HEK293T (cell line): Measurements from ENCODE around the gene FGGY.

ENCODE experiments used
- CTCF ChIA-PET: fragments of 350-600 bp; formaldehyde crosslinking; extraction: SDS; loops from one replicate; lab custom pipeline; 2021; ENCODE audit warnings: antibody characterized with exemption, inconsistent platforms; lab: Yijun Ruan, JAX
- POLR2A ChIA-PET: fragments of 350-600 bp; formaldehyde crosslinking; extraction: SDS; loops from one replicate; lab custom pipeline; 2020; ENCODE audit warnings: antibody characterized with exemption, inconsistent platforms; lab: Yijun Ruan, JAX
- DNase-seq: peaks from one replicate; pipeline ENCODE4 v3.0.0; 2012; ENCODE audit warnings: mixed read lengths; ENCODE audit errors: extremely low spot score
- ARNT ChIP-seq: fragments of 450-650 bp; IDR thresholded peaks from 2 replicates; pipeline ENCODE4 v1.6.1; 2017; ENCODE audit warnings: mild to moderate bottlenecking
- BHLHE40 ChIP-seq: fragments of 450-650 bp; IDR thresholded peaks from 2 replicates; pipeline ENCODE4 v1.6.1; 2016; ENCODE audit warnings: mild to moderate bottlenecking, moderate library complexity, borderline replicate concordance
- CTBP1 ChIP-seq: fragments of 450-650 bp; IDR thresholded peaks from 2 replicates; pipeline ENCODE4 v1.6.1; 2016; ENCODE audit warnings: borderline replicate concordance
- ELF4 ChIP-seq: fragments of 450-650 bp; IDR thresholded peaks from 2 replicates; pipeline ENCODE4 v1.6.1; 2017; ENCODE audit warnings: antibody characterized with exemption
- FOXA1 ChIP-seq: fragments of 450-650 bp; IDR thresholded peaks from 2 replicates; pipeline ENCODE4 v1.6.1; 2016; ENCODE audit warnings: mild to moderate bottlenecking
- FOXK2 ChIP-seq: fragments of 450-650 bp; IDR thresholded peaks from 2 replicates; pipeline ENCODE4 v1.6.1; 2016; ENCODE audit warnings: mild to moderate bottlenecking
- FOXM1 ChIP-seq: fragments of 450-650 bp; IDR thresholded peaks from 2 replicates; pipeline ENCODE4 v1.6.1; 2017; ENCODE audit warnings: mild to moderate bottlenecking, borderline replicate concordance
- HDGF ChIP-seq: fragments of 450-650 bp; IDR thresholded peaks from 2 replicates; pipeline ENCODE4 v1.6.1; 2017; ENCODE audit warnings: antibody characterized with exemption, borderline replicate concordance
- L3MBTL2 ChIP-seq: fragments of 450-650 bp; conservative IDR thresholded peaks from 2 replicates; pipeline ENCODE4 v1.6.1; 2016; ENCODE audit warnings: mild to moderate bottlenecking
- LEF1 ChIP-seq: fragments of 450-650 bp; IDR thresholded peaks from 2 replicates; pipeline ENCODE4 v1.6.1; 2017; ENCODE audit warnings: mild to moderate bottlenecking, borderline replicate concordance
- NFRKB ChIP-seq: fragments of 450-650 bp; IDR thresholded peaks from 2 replicates; pipeline ENCODE4 v1.6.1; 2016; ENCODE audit warnings: mild to moderate bottlenecking, moderate library complexity
- PKNOX1 ChIP-seq: fragments of 450-650 bp; IDR thresholded peaks from 2 replicates; pipeline ENCODE4 v1.6.1; 2016
- SP1 ChIP-seq: fragments of 450-650 bp; IDR thresholded peaks from 2 replicates; pipeline ENCODE4 v1.6.1; 2017
- SUZ12 ChIP-seq: fragments of 450-650 bp; IDR thresholded peaks from 2 replicates; pipeline ENCODE4 v1.6.1; 2016; ENCODE audit warnings: mild to moderate bottlenecking
- TARDBP ChIP-seq: fragments of 450-650 bp; IDR thresholded peaks from 2 replicates; pipeline ENCODE4 v1.6.1; 2016
- ZNF384 ChIP-seq: fragments of 450-650 bp; IDR thresholded peaks from 2 replicates; pipeline ENCODE4 v1.6.1; 2016

Gene FGGY

GRCh38 chr1:59545830-59546229 is 248.9 kb downstream of the FGGY start:
- TF ChIP-seq SP1 (no peak), FOXM1 (no peak), FOXK2 (no peak), NFRKB (no peak), BHLHE40 (no peak), ARNT (no peak), HDGF (no peak), L3MBTL2 (no peak), TARDBP (no peak), FOXA1 (no peak), SUZ12 (no peak), PKNOX1 (no peak), ELF4 (no peak), CTBP1 (no peak), LEF1 (no peak)
- ChIA-PET POLR2A (no interaction called here), CTCF (no interaction called here)
- DNase-seq: no peak

GRCh38 chr1:59549066-59549837 is 252.4 kb downstream of the FGGY start:
- ChIA-PET CTCF (no interaction called here), POLR2A (no interaction called here)
- DNase-seq: no peak
- TF ChIP-seq FOXA1 (no peak), BHLHE40 (no peak), FOXM1 (no peak), FOXK2 (no peak), ARNT (no peak), ELF4 (no peak)

- TF ChIP-seq L3MBTL2 (no peak), NFRKB (no peak), TARDBP (no peak), HDGF (no peak), ARNT (no peak), FOXA1 (no peak), BHLHE40 (no peak), FOXM1 (no peak), ELF4 (no peak), SUZ12 (no peak)
- CTCF ChIA-PET: no interaction called here
- no peak for DNase-seq
- POLR2A ChIA-PET: no interaction called here
These were observed 253.0 kb downstream of the FGGY start for GRCh38 chr1:59549903-59550302.

GRCh38 chr1:59552007-59552406 is 255.1 kb downstream of the FGGY start:
- ChIA-PET POLR2A (no interaction called here), CTCF (no interaction called here)
- no peak for TF ChIP-seq SP1
- TF ChIP-seq PKNOX1: no peak
- TF ChIP-seq ARNT: no peak
- no peak for TF ChIP-seq TARDBP
- TF ChIP-seq BHLHE40: no peak
- no peak for TF ChIP-seq ELF4
- TF ChIP-seq ZNF384: no peak
- no peak for TF ChIP-seq FOXK2
- TF ChIP-seq NFRKB: no peak
- DNase-seq: no peak

- POLR2A ChIA-PET: no interaction called here
- TF ChIP-seq FOXA1: no peak
- TF ChIP-seq TARDBP: no peak
- TF ChIP-seq BHLHE40: no peak
- no peak for TF ChIP-seq ELF4
- no peak for TF ChIP-seq LEF1
- TF ChIP-seq SP1: no peak
- TF ChIP-seq ARNT: no peak
- TF ChIP-seq FOXM1: no peak
- TF ChIP-seq CTBP1: no peak
- DNase-seq: no peak
- CTCF ChIA-PET: interaction anchor here (0.6 kb wide), 1 partner anchor 1577 kb away, joined by 3 read pairs; no protein-coding TSS in a partner anchor
These were observed 256.5 kb downstream of the FGGY start for GRCh38 chr1:59553371-59553770.

GRCh38 chr1:59554011-59554663 is 257.2 kb downstream of the FGGY start:
- ChIA-PET CTCF (interaction anchor here (0.6 kb wide), 2 partner anchors 330 to 1576 kb away, joined by 3 read pairs; no protein-coding TSS in a partner anchor), POLR2A (no interaction called here)
- DNase-seq: no peak
- TF ChIP-seq SUZ12 (no peak), SP1 (no peak), L3MBTL2 (no peak), PKNOX1 (no peak), CTBP1 (no peak), FOXM1 (no peak)
